NCI-H748 treated with DMSO at 0.1 percent for 48 hours (cell line): ENCODE measurements around the gene ZNF580.

Experiments
- DNase-seq: peaks from one replicate; lab custom pipeline; 2025; lab: John Stamatoyannopoulos, UW

ZNF580 gene, protein sequence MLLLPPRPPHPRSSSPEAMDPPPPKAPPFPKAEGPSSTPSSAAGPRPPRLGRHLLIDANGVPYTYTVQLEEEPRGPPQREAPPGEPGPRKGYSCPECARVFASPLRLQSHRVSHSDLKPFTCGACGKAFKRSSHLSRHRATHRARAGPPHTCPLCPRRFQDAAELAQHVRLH

DNA sequence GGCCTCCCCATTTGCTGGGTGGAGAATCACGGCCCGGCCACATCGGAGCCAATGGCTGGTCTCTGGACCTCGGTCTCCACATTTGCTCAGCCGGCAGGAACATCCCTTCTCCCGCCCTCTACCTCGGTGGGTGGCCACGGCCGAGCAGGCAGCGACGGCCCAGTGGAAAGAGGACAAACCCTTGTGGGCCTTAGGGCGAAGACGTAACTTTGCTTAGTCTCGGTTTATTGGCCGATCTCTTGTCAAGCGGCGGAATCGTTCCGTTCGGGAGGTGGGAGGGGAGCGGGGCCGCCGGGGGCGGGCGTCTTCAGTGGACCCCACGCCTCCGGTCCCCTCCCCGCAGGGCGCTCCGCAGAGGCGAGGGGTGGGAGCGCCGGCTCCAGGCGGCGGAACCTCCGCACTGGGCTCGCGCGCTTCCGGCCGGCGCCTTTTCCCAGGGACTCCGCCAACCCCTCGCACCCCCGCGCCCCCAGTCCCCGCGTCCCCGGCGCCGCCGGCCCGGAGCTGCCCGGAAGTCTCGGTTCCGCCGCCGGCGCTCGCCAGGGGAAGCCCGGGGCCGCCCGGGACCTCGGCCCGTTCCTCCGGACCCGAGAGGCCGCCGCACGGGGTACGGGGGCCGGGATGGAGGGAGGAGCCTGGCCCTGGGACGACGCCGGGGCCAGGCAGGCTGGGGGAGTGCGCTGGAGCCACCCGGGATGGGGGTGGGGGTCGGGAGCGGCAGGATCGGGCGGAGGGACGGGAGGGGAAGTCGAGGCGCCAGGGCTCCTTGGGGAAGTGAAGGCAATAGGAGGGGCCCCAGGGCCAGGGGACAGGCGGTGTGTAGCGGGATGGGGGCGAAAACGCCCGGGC, at the start of gene ZNF580:
Gene ZNF580, plus strand, starts transcription at position 426 of the 849 bp plus-strand sequence. CDS start 1,507 bp downstream, outside the sequence.
- DNase-seq = peak; percentile 58

GRCh38 chr19:55591555-55591954, 49.2 kb upstream of the ZNF580 start:
- DNase-seq = no peak

DNA sequence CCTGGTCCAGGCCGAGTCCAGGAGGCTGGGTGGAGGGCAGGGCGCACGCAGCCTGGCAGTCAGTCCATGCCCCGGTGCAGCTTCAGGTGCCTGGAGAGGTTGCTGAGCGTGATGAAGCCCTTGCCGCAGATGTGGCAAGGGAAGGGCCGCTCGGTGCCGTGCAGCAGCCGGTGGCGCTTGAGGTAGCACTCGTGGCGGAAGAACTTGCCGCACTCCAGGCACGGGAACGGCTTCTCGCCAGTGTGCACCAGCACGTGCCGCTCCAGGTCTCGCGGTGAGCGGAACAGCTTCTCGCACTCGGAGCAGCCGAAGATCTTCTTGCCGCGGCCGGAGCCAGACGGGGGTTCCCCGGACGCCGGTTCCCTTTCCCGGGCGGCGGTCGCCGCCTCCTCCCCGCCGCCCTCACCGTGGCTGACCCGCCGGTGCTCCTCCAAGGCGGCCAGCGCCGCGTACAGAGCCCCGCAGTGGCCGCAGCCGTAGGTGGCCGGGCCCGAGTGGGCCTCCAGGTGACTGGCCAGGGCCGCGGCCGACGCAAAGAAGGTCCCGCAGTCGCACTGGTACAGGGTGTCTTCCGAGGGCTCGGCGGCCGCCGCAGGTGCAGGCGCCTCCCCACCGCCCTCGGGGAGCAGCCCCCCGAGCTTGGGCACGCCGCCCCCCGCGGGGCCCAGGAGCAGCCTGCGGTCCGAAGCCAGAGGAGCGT, 48.3 kb upstream of the ZNF580 start:
- DNase-seq = no peak

GRCh38 chr19:55593096-55593772, 47.6 kb upstream of the ZNF580 start:
- DNase-seq = no peak

DNA sequence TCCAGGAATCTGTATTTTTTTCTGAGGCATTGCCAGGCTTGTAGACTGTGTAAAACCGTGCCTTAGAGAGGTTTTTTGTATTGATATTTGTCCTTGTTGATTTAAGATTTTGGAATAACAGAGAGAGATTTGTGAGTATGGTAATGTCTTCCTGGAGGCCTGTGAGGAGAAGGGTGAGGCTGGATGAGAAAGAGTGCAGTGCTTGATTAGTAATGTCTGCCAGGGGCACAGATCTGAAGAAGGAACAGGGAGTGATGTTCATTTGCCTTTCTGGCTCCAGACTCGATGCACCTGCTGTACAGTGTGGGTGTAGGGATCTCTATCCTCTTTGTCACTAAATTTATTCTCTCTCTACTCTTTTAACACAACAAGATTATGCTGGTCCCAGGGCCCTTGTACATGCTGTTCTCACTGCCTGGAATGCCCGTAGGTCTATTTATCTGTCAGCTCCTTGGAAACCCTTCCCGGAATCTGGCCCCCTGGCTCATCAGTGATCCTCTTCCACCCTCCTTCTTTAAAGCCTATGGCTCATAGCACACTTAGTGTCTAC, 45.7 kb upstream of the ZNF580 start:
- no peak for DNase-seq

DNA sequence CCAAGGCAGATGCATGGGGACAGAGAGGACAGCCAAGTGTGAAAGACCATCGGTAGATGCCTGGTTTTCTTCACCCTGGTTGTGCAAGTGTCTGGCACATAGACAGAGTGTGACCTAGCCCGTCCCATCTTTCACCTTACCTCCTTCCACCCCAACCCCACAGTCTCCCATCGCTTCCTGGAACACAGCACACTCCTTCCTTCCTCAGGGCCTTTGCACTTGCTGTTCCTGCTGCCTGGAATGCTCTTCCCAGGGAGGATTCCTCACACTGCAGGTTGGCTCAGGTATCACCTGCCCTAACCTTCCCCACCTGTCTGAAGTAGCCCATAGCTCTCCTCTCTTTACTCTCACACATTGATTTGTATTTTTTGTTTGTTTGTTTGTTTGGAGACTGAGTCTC, 44.5 kb upstream of the ZNF580 start:
- DNase-seq = no peak

DNA sequence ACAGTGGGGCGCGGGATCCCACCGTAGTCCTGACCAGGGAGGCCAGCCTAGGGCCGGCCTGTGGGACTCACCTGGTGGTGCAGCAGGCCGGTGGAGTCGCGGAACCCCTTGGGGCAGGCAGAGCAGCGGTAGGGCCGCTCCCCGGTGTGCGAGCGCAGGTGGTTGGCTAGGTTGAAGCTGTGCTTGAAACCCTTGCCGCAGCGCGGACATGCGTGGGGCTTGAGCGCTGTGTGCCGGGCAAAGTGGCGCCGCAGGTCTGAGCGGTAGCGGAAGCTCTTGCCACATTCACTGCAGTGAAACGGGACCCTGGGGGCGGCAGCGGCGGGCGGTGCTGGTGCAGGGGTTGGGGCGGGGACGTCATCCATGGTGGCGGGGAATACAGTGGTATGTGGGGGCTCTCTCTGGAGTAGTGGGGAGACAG, 43.3 kb upstream of the ZNF580 start:
- no peak for DNase-seq

GRCh38 chr19:55598034-55598433, 42.8 kb upstream of the ZNF580 start:
- DNase-seq = no peak

GRCh38 chr19:55598719-55599467, 41.9 kb upstream of the ZNF580 start:
- peak; percentile 97 for DNase-seq

- DNase-seq = peak; percentile 97
Observed at GRCh38 chr19:55599468-55599841, 41.3 kb upstream of the ZNF580 start, which contains the start of gene FIZ1. FIZ1 (minus strand) TSS chr19:55599517; CDS start chr19:55597865, 1,652 bp downstream.

GRCh38 chr19:55599842-55600661, 40.8 kb upstream of the ZNF580 start, which contains the start of gene ZNF524:
ZNF524 (plus strand) TSS chr19:55600288; CDS start chr19:55602113, 1,825 bp downstream.
- DNase-seq = peak; percentile 95

DNA sequence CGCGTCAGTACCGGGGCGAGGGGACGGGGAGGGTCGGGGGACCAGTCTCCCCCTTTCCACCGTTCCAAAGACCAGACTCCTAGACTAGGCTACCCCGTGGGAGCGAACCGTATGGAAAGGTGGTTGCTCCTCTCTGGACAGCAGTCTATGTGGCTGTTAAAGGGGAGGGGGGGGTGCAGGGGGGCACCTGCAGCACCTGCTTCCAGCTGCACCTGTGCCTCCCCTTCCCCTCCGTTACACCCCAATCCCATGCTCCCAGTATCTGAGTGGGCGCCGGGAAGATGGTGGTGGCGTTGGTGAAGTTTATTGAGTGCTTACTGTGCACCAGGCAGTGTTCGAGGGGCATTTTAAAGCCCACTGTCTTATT, 40.2 kb upstream of the ZNF580 start:
- no peak for DNase-seq

DNA sequence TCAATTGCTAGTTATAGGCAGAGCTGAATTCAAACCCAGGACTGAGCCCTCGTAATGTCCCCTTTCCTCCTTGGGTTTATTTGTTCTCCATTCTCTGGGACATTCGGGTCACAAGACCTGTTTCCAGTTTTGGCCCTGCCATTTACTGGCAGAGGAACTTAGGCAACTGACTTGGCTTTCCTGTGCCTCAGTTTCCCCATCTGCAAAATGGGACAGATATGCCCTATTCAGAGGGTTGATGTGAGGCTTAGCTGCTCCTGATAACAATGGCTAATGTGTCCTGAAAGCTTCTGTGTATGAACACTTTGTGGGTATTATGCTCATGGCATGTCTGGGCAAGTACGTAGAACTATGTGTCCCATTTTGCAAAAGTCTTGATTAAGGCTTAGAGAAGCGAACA, 39.7 kb upstream of the ZNF580 start:
- DNase-seq = no peak

GRCh38 chr19:55602104-55603001, 38.4 kb upstream of the ZNF580 start:
- DNase-seq = no peak

GRCh38 chr19:55603115-55603514, 37.7 kb upstream of the ZNF580 start:
- no peak for DNase-seq

DNA sequence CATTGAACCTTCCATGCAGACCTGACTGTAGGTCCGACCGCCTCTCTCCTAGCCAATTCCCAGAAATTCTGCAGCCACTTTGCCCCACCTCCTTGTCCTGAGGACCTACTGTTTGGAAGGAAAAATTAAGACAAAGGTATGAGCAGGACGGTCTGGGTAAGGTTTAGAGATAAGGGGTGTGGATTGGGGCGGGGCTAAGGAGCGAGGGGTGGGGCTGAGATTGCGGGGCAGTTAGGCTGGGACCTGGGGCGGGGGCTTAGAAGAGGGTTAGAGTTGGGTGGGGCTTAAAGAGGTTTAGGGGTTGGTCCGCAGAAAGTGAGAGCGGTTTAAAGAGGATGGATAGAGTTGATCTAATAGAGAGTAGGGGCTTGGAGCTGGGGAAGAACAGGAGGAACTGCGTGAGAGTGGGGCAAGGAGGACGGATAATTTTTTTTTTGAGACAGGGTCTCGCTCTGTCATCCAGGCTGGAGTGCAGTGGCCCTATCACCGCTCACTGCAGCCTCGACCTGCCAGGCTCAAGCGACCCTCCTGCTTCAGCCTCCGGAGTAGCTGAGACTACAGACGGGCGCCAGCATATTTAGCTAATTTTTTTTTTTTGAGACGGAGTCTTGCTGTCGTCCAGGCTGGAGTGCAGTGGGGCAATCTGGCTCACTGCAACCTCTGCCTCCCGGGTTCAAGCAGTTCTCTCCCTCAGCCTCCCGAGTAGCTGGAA, 37.1 kb upstream of the ZNF580 start:
- DNase-seq = no peak

GRCh38 chr19:55605207-55605636, 35.6 kb upstream of the ZNF580 start:
- peak; percentile 94 for DNase-seq
